Stimulated activated CD8-positive, alpha-beta memory T cell treated with anti-CD3 and anti-CD28 coated beads, Interleukin-2, amount 100 ng/mL, for 1 hour (primary cell): ENCODE data around the gene DNMBP.
"Not testable (repeated sequence)": the region's sequence is repeated elsewhere in the genome, so short reads cannot be mapped to it uniquely, and the experiment has no call there.

ENCODE experiments used
- DNase-seq, 2 donors: peaks; one replicate each; pipeline ENCODE4 v3.0.0-alpha.2; 2020; ENCODE audit warnings: low read depth in 2 of 2

Gene DNMBP

GRCh38 chr10:99917963-99918825 lies 91.6 kb downstream of the DNMBP start:
- no peak for DNase-seq

DNA sequence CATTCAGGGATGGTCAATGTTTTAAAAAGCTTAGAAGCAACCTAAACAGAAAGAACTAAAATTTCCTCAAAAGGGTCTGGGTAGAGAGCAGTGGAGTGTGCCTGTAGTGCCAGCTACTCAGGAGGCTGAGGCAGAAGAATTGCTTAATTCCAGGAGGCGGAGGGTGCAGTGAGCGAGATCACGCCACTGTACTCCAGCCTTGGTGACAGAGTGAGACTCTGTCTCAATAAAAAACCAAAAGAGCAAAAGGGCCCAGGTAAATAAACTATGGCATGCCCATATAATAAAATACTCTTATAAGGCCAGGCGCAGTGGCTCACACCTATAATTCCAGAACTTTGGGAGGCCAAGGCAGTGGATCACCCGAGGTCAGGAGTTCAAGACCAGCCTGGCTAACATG lies 93.0 kb downstream of the DNMBP start:
- no peak for DNase-seq

DNA sequence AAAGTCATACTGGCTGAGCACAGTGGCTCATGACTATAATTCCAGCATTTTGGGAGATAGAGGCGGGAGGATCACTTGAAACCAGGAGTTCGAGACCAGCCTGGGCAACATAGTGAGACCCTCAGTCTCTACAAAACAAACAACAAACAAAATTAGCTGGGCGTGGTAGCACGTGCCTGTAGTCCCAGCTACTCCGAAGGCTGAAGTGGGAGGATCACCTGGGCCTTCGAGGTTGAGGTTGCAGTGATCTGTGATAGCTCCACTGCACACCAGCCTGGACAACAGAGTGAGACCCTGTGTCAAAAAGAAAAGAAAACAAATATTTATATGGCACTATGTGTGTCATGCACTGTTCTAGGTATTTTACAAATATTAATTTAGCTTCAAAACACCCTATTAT lies 94.3 kb downstream of the DNMBP start:
- no peak for DNase-seq

DNA sequence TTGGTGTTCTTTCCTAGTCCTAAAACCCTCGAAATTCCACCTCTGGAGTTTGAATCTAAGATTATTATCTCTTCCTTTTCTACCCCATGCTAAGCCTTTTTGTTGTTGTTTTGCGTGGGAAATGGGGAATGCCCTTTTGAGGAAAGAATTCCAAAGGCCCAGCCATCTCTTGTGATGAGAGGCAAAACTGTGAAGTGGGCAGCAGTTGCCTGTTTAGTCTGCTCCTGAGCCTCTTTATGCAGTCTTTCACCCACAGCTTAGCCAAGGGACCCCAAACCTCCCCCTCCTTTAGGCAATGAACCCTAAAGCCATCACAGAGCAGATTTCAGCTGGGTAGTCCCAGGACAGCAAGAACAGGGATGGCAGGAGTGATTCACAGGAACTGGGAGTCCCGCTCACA lies 95.5 kb downstream of the DNMBP start:
- no peak for DNase-seq

DNA sequence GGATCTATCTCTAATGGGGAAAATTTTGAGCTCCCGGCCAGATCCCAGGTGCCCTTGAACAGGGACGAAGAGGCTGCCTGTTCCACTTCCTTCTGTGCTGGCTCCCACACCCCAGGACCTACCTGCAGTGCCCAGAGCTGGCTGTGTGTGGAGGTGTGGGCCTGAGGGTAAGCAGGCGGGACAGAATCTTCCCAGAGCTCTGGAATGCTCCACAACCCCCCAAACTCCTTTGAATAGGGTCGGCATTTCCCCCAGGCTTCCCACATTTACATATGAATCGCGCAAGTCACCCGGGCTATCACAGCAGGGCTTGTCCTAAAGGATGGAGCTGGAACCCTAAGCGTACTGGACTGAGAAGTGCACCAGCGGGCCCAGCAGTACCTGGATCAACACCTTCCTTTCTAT lies 95.9 kb downstream of the DNMBP start:
- no peak for DNase-seq

DNA sequence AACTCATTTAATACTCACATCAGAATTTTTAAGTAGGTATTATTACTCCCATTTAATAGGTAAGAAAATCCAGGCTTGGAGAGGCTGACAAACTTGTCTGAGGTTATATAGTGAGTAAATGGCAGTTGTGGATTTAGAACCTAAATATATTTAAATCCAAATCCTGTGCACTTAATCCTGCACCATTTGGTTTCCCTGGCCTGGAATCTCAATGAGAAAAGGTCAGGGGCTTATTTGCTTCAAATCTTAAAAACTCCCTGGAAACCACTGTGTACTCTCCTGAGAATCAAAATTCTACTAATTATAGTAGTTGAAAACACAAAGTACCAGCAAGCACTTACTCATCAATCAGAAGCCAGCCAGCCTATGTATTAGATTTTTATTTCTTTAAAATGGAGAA lies 97.7 kb downstream of the DNMBP start:
- DNase-seq: no peak

GRCh38 chr10:99908512-99908911 lies 101.2 kb downstream of the DNMBP start:
- no peak for DNase-seq

GRCh38 chr10:99906470-99906869 lies 103.3 kb downstream of the DNMBP start:
- no peak for DNase-seq

- no peak for DNase-seq
These were observed 103.8 kb downstream of the DNMBP start for GRCh38 chr10:99905971-99906370.

DNA sequence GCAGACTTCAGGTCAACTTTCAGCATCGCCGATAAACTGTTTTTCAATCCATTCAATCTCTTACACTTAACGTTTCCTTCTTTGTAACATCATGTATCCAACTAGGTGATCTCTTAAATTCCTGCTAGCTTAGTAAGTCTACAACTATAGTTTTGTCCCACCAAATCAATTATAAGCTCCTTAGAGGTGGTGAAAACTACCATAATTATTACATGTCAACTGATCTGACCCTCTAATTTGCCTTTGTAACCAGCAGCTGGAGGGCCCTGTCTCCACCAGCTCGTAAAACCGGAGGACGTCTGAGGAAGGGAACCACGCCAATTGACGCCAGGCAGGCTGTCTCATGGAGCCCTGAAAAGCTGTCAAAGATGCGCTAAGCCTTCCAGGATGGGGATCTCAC lies 113.9 kb downstream of the DNMBP start:
- no peak for DNase-seq

- not testable (repeated sequence) for DNase-seq
These were observed 114.7 kb downstream of the DNMBP start for GRCh38 chr10:99895066-99895465.

DNA sequence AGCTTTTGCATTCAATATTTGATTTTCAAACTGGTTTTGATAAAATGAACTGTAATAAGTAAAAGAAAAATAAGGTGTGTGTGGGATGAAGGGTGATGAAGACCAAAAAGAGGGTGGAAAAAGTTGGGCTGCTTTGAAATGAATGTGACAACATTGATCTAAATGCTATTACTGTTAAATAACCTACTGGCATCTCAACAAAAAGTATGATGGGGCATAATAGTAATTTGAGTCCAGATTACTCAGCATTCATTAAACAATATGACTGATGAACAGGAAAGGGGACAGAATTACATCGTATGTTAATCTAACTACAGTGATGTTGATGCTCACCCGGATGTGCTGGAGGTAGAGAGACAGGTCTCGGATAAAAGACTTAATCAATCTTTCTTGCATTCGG lies 115.1 kb downstream of the DNMBP start:
- DNase-seq: no peak

- DNase-seq: no peak
These were observed 121.1 kb downstream of the DNMBP start for GRCh38 chr10:99888622-99889021.

- DNase-seq: no peak
These were observed 126.2 kb downstream of the DNMBP start for GRCh38 chr10:99883523-99883922.

- no peak for DNase-seq
These were observed 128.4 kb downstream of the DNMBP start for GRCh38 chr10:99881371-99881770.

DNA sequence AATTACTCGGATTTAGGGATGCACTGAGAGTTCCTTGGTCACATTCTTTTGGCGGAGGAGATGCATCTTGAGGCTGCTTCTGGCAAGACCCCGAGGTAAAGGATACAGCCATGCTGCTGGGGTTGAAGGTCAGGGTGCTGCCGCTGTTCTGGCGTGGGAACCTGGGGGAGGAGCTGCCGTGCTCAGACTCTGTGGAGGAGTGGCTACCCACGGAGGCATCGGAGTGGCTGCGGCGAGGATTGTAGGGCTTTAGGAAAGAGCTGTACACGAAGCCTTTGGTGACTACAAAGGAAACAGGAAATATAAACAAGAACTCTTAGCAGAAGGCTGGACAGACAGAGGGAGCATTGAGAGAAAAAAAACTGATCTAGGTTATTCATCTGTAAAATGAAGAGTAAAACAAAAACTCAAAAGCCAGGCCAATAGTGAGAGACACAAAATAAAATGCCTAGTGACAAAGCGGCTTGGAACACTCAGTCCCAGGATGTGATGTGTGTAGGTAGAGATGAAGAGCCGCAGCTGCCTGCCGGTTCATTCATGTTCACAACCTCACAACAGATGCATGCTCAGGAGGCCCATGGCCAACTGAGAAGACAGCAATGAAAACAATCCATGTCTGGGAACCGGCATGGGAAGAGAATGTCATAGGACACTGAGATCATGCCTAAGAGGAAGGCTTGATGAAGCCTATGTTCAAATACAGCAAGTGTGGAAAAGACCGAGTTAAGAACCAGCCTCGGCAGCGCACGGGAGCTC lies 129.5 kb downstream of the DNMBP start:
- no peak for DNase-seq

- DNase-seq: no peak
These were observed 134.3 kb downstream of the DNMBP start for GRCh38 chr10:99875473-99875872.

DNA sequence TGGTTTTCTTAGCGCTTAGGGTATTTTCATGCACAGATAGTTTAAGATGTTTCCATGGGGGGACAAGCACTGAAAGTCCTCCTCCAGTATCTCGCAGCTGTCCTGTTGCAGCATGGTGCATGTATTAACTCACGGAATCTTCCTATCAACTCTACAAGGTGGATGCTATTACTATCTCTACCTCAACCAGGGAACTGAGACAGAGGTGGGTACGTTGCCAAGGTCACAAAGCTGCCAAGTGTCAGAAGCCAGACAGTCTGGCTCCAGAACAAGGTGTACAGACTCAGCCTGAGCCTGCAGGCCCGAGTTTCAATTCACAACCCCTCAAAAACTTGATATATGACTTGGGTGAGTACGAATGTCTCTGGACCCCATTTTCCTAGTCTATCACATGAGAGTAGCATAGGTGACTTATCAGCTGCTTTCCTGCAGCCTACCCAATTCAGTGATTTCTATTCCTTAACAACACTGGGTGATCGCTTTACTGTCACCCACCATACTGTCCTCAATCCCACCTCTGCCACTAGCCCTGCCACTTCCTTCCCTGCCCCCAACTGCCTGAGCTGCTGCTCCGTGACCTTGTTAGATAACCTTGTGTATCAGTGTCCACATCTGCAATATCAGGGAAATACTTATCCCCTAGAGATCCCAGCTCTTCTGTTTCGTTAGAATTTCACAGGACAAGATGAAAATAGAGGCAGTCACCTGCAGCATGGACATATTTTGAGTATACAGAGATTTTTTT lies 135.2 kb downstream of the DNMBP start:
- no peak for DNase-seq

DNA sequence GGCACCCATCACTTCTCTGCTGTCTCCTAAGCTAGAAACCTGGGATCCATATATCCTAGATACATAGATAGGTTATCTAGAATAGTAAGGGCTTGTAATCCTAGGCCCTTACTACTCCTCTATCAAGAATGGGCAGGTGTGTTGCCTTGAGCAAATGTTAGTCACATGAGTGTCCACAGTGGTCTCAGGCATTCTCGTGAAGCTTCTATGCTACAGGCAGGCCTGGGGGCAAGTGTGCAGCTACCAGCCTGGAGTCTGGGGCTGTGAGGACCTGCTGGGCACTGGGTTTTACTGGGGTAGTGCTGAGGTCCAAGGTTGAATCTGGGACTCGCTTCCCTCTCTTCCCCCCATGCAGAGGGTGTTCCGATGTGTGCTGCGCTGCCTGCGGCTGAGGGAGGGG lies 135.9 kb downstream of the DNMBP start:
- DNase-seq: no peak

GRCh38 chr10:99872367-99873162 lies 137.2 kb downstream of the DNMBP start:
- DNase-seq: no peak

- no peak for DNase-seq
These were observed 139.5 kb downstream of the DNMBP start for GRCh38 chr10:99870123-99870730.
